WTC11 (cell line): ENCODE data around the gene KIAA1671. TPM values are rescaled to one million over a fixed set of nuclear protein-coding genes. Genes with fewer than 3 reads are reported as not detected.
"Not testable (repeated sequence)": the region's sequence is repeated elsewhere in the genome, so short reads cannot be mapped to it uniquely, and the experiment has no call there.

ENCODE experiments used
- ATAC-seq: fragments of 200-7000 bp; cut with Tn5 transposase; 2 replicates; pipeline ENCODE4 v1.10.0; 2021; ENCODE audit warnings: mild to moderate bottlenecking, moderate library complexity
- CTCF ChIA-PET: fragments of 300-600 bp; sonication (Branson Sonifier 250); formaldehyde crosslinking; loops from one replicate; lab custom pipeline; 2021; ENCODE audit warnings: antibody characterized with exemption; lab: Charles Lee
- POLR2A ChIA-PET: fragments of 350-600 bp; sonication (Branson Sonifier 250); formaldehyde crosslinking; loops from one replicate; lab custom pipeline; 2021; ENCODE audit warnings: antibody characterized with exemption; lab: Charles Lee
- DNase-seq: peaks from one replicate; pipeline ENCODE4 v3.0.0; 2021; ENCODE audit warnings: low spot score
- H3K27ac Mint-ChIP-seq: 2 replicates; pipeline ENCODE4 v1.8.0; 2021; ENCODE audit warnings: mixed read lengths
- H3K27me3 Mint-ChIP-seq: 2 replicates; pipeline ENCODE4 v1.8.0; 2021; ENCODE audit warnings: low read depth, mild to moderate bottlenecking, moderate library complexity, mixed read lengths
- H3K36me3 Mint-ChIP-seq: 2 replicates; pipeline ENCODE4 v1.8.0; 2021; ENCODE audit warnings: mixed read lengths
- H3K4me1 Mint-ChIP-seq: 2 replicates; pipeline ENCODE4 v1.8.0; 2022; ENCODE audit warnings: mixed read lengths
- H3K4me3 Mint-ChIP-seq: 2 replicates; pipeline ENCODE4 v1.8.0; 2021; ENCODE audit warnings: mild to moderate bottlenecking, moderate library complexity, mixed read lengths
- H3K9me3 Mint-ChIP-seq: 2 replicates; pipeline ENCODE4 v1.8.0; 2021; ENCODE audit warnings: mixed read lengths
- ATF3 ChIP-seq: sonication (generic); formaldehyde crosslinking; conservative IDR thresholded peaks from 2 replicates; pipeline ENCODE4 v1.8.1; 2022; ENCODE audit warnings: mild to moderate bottlenecking, missing genetic modification reagents
- ATF6 ChIP-seq: sonication (generic); formaldehyde crosslinking; IDR thresholded peaks from 2 replicates; pipeline ENCODE4 v1.8.1; 2023; ENCODE audit warnings: mild to moderate bottlenecking, missing genetic modification reagents
- CBFB ChIP-seq: sonication (generic); formaldehyde crosslinking; IDR thresholded peaks from 2 replicates; pipeline ENCODE4 v1.8.1; 2022; ENCODE audit warnings: mild to moderate bottlenecking, low read depth, missing genetic modification reagents
- CREM ChIP-seq: sonication (generic); formaldehyde crosslinking; IDR thresholded peaks from 2 replicates; pipeline ENCODE4 v1.8.1; 2022; ENCODE audit warnings: mild to moderate bottlenecking, missing genetic modification reagents, moderate library complexity
- GTF2I ChIP-seq: fragments of 250-450 bp; sonication (Bioruptor Pico); conservative IDR thresholded peaks from 2 replicates; pipeline ENCODE4 v1.4.0; 2021; ENCODE audit warnings: mild to moderate bottlenecking
- HMGXB4 ChIP-seq: sonication (generic); formaldehyde crosslinking; IDR thresholded peaks from 2 replicates; pipeline ENCODE4 v1.8.1; 2023; ENCODE audit warnings: mild to moderate bottlenecking, moderate library complexity, missing genetic modification reagents
- SP1 ChIP-seq: sonication (generic); formaldehyde crosslinking; conservative IDR thresholded peaks from 2 replicates; pipeline ENCODE4 v1.8.1; 2022; ENCODE audit warnings: missing genetic modification reagents
- USF1 ChIP-seq: sonication (generic); formaldehyde crosslinking; IDR thresholded peaks from 2 replicates; pipeline ENCODE4 v1.8.0; 2022; ENCODE audit warnings: mild to moderate bottlenecking, missing genetic modification reagents
- USF2 ChIP-seq: sonication (generic); formaldehyde crosslinking; IDR thresholded peaks from 2 replicates; pipeline ENCODE4 v1.8.1; 2023; ENCODE audit warnings: mild to moderate bottlenecking, missing genetic modification reagents, moderate library complexity
- ZBTB43 ChIP-seq: sonication (generic); formaldehyde crosslinking; IDR thresholded peaks from 2 replicates; pipeline ENCODE4 v1.8.1; 2023; ENCODE audit warnings: mild to moderate bottlenecking, missing genetic modification reagents
- ZNF219 ChIP-seq: sonication (generic); formaldehyde crosslinking; IDR thresholded peaks from 2 replicates; pipeline ENCODE4 v1.8.0; 2023; ENCODE audit warnings: missing genetic modification reagents, mild to moderate bottlenecking, borderline replicate concordance
- ZNF532 ChIP-seq: fragments of 250-450 bp; sonication (Bioruptor Pico); IDR thresholded peaks from 2 replicates; pipeline ENCODE4 v1.9.0; 2021; ENCODE audit warnings: mild to moderate bottlenecking, borderline replicate concordance
- total RNA-seq: library from RNA; stranded (reverse); gene quantifications from 3 replicates; pipeline ENCODE4 v1.2.3, GENCODE V29; 2021

Gene KIAA1671
- total RNA-seq, 1 experiment from 2014 or later, result 26.0 TPM

- ChIA-PET POLR2A (no interaction called here), CTCF (no interaction called here)
- ATAC-seq, result no peak
Observed at GRCh38 chr22:25228822-25229221, 276.3 kb downstream of the KIAA1671 start.

GRCh38 chr22:25230760-25231159 is 278.2 kb downstream of the KIAA1671 start:
- H3K27me3 Mint-ChIP-seq, result not testable (repeated sequence)

More at GRCh38 chr22:25228822-25229221, 276.3 kb downstream of the KIAA1671 start:
- Mint-ChIP-seq H3K27me3 (no peaks in the 10 kb centered on the region), H3K4me1 (no peaks in the 10 kb centered on the region), H3K27ac (no peak overlapping the region), H3K36me3 (no peaks in the 10 kb centered on the region)
- TF ChIP-seq SP1 (no peak), ATF6 (CRISPR knock-in tag) (no peak), ATF3 (CRISPR knock-in tag) (no peak), USF1 (CRISPR knock-in tag) (no peak), HMGXB4 (CRISPR knock-in tag) (no peak), CREM (CRISPR knock-in tag) (no peak)
- TF ChIP-seq, all 79 proteins: peak for 0
- Mint-ChIP-seq H3K4me3 (no peak overlapping the region), H3K9me3 (peaks cover 3% of the 10 kb centered on the region; the same call in 1 of the 2 replicates)
- no peak for DNase-seq

GRCh38 chr22:25232301-25232700 is 279.8 kb downstream of the KIAA1671 start:
- no peak for DNase-seq
- Mint-ChIP-seq H3K4me3 (no peak overlapping the region), H3K9me3 (peaks cover 4% of the 10 kb centered on the region; the same call in 1 of the 2 replicates), H3K36me3 (no peaks in the 10 kb centered on the region), H3K27me3 (peaks cover under 1% of the 10 kb centered on the region; the same call in 1 of the 2 replicates), H3K27ac (no peak overlapping the region), H3K4me1 (no peaks in the 10 kb centered on the region; the same call in 1 of the 2 replicates)
- POLR2A ChIA-PET, result interaction anchor here (0.7 kb wide), 2 partner anchors 37 to 42 kb away, joined by 3 to 5 read pairs; no protein-coding TSS in a partner anchor
- CTCF ChIA-PET, result interaction anchor here (1.4 to 2.5 kb wide), 2 partner anchors 30 to 541 kb away, joined by 6 to 7 read pairs; no protein-coding TSS in a partner anchor
- no peak for ATAC-seq
- TF ChIP-seq ZNF219 (CRISPR knock-in tag) (no peak), USF2 (CRISPR knock-in tag) (no peak), GTF2I (CRISPR knock-in tag) (no peak), CBFB (no peak), ZNF532 (no peak), ZBTB43 (CRISPR knock-in tag) (no peak)

More at GRCh38 chr22:25230760-25231159, 278.2 kb downstream of the KIAA1671 start:
- H3K4me1 Mint-ChIP-seq, H3K4me3 Mint-ChIP-seq, DNase-seq, POLR2A ChIA-PET, H3K36me3 Mint-ChIP-seq, H3K9me3 Mint-ChIP-seq, H3K27ac Mint-ChIP-seq, ATAC-seq: not testable (repeated sequence)
- CTCF ChIA-PET, result interaction anchor here (1.1 to 2.5 kb wide), 2 partner anchors 28 to 542 kb away, joined by 3 to 7 read pairs; no protein-coding TSS in a partner anchor

- H3K27ac Mint-ChIP-seq, H3K27me3 Mint-ChIP-seq, ATAC-seq, H3K9me3 Mint-ChIP-seq, POLR2A ChIA-PET, H3K4me1 Mint-ChIP-seq, H3K36me3 Mint-ChIP-seq, DNase-seq, H3K4me3 Mint-ChIP-seq: not testable (repeated sequence)
- CTCF ChIA-PET, result interaction anchor here (2.2 kb wide), 1 partner anchor 100 kb away, joined by 4 read pairs; no protein-coding TSS in a partner anchor
Observed at GRCh38 chr22:25233706-25234105, 281.2 kb downstream of the KIAA1671 start.
